DMS153 (cell line): ENCODE measurements around the gene PCSK6.
"Not testable (repeated sequence)": the region's sequence is repeated elsewhere in the genome, so short reads cannot be mapped to it uniquely, and the experiment has no call there.

Source experiments
- DNase-seq: peaks from one replicate; lab custom pipeline; 2025; lab: John Stamatoyannopoulos, UW

Gene PCSK6

GRCh38 chr15:101459579-101460300, 29.8 kb downstream of the PCSK6 start:
- DNase-seq = no peak

- DNase-seq = no peak
These were observed 30.5 kb downstream of the PCSK6 start for GRCh38 chr15:101458908-101459578.

GRCh38 chr15:101458158-101458900, 31.2 kb downstream of the PCSK6 start:
- DNase-seq = no peak

DNA sequence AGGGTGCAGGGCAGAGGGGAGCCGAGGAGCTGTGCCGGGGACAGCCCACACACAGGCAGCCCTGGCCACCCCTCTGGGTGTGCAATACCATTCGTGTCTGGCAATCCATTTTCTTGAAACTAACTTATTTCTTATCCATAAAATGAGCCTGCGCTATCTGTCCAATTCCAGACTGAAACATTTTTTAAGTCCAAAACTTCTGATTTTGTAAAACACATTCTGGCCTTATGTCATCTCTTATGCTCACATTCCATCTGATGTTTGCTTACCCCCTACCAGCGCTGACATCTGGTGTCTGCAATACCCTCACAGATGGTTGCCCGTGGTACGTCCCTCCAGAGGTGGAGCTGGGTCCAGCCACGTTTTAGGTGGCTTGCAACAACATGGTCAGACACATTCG, 31.8 kb downstream of the PCSK6 start:
- no peak for DNase-seq

GRCh38 chr15:101456057-101456739, 33.3 kb downstream of the PCSK6 start:
- no peak for DNase-seq

- DNase-seq = no peak
These were observed 34.0 kb downstream of the PCSK6 start for GRCh38 chr15:101455291-101456025.

GRCh38 chr15:101454781-101455180, 34.7 kb downstream of the PCSK6 start:
- DNase-seq = not testable (repeated sequence)

DNA sequence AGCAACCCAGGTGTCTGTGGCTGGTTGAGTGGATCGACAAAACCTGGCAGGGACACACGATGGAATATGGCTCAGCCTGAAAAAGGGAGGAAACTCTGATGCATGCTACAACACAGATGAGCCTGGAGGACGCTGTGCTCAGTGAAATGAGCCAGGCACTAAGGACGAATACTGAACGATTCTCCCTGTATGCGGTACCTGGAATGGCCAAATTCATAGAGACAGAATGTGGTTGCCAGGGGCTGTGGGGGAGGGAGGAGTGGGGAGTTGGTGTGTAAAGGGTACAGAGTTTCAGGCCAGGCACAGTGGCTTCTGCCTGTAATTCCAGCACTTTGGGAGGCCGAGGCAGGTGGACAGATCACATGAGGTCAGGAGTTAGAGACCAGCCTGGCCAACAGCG, 35.1 kb downstream of the PCSK6 start:
- no peak for DNase-seq

DNA sequence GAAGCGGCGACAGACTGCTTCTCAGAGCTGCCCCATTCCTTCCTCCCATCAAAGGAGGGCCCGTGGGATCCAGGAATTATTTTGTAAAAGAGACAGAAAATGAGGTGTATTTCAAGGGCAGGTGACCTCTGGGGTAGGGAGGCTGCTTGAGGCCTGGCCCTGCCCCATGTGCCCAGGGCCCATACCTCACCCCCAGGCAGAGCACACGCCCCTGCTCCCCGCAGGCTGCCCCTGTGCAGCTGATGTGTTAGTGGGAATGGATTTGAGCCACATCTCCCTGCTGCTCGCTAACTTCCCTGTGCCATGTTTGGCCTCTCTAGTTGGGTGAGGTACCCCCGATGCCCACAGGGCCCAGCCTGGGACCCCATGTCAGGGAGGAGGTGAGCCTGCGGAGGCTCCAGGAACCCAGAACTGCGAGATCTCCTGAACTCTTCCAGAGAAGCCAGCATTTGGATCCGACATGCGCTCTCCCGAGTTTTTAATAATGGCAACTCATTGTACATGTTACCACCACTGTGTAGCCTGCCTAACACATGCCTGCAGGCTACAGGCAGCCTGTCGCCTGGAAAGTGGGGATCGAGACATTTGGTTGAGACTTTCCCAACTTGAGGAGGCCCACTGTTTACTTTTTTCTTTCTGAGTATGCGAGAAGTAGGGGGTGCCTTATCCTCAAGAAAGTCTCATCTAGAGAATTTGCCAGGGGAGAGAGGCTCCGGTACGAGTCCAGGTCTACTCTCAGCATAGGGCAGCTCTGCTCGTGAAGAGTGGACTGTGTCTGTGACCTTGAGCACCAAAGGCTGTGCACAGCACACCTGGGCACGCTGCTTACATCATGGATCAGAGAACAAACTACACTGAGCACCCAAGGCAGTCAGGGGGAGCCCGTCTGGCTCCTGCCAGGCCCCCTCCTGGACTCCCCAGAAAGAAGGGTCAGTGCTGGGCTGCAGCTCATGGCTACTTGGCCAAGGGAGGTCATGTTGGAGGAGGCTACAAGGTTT, 36.1 kb downstream of the PCSK6 start:
- DNase-seq = no peak

GRCh38 chr15:101452572-101452971, 36.9 kb downstream of the PCSK6 start:
- DNase-seq = no peak

DNA sequence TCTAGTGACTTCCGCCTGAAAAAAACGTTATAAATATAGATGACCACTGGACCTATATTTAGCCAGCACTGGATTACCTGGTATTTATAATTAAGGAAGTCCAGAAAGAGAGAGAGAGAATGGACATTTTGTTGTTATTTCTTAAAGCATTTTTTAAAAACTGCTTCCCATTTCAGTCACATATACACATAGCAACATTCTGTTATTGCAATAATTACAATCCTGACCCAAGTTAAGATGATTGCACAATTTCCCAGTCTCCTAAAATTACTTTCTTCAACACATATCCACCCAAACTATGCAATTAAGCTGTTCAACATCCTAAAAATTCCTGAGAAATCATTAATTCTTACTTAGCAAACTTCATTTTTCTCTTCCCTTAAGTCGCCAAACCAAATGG, 37.7 kb downstream of the PCSK6 start:
- no peak for DNase-seq

- DNase-seq = no peak
These were observed 38.2 kb downstream of the PCSK6 start for GRCh38 chr15:101451266-101451799.

DNA sequence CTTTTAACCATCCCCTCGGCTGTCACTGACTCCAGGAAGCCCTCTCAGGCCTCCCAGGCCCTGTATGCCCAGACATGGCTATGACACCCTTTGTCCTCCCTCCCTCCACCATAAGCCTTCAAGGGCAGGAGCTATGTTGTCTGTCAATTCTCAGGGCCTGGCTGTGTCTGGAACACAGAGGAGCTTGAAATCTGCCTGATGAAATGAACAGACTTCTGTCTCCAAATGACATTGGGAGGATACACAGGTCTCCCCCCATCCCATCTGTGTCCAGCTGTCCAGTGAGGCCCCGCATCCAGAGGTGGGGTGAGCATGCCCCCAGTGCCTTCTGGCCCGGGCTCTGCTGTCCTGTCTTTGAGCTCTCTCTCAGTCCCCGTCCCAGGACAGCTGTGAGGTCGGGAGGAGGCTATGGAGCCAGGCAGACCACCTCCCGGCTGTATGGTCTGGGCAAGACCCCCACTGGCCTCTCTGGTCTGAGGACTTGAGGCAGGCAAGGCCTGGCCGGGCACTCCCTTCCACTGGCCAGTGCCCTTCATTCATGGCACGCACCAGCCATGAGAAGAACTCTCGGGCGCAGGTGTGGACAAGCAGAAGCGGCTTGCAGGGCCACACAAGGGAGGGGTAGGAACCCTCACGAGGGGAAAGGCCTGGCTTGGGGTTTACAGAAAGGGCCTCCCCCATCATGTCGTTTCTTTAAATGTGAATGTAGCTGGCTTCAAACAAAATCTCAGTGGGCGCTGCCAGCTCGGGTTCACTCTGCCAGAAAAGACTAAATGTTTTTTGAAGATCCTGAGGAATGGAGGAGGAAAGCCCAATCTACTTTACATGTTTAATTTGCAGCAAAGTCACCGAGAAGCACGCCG, 38.9 kb downstream of the PCSK6 start:
- DNase-seq = no peak

- DNase-seq = no peak
These were observed 39.8 kb downstream of the PCSK6 start for GRCh38 chr15:101449471-101450402.

GRCh38 chr15:101448336-101448735, 41.2 kb downstream of the PCSK6 start:
- DNase-seq = no peak

- no peak for DNase-seq
These were observed 41.9 kb downstream of the PCSK6 start for GRCh38 chr15:101447561-101448071.

GRCh38 chr15:101447168-101447533, 42.4 kb downstream of the PCSK6 start:
- no peak for DNase-seq
